IMR-90 (cell line): ENCODE results near the gene PROZ. TPM values are rescaled to one million over a fixed set of nuclear protein-coding genes. Genes with fewer than 3 reads are reported as not detected.

Experiments used
- ATAC-seq: fragments of 200-7000 bp; cut with Tn5 transposase; 2 replicates; pipeline ENCODE4 v1.9.1; 2020; ENCODE audit warnings: low read depth, mild to moderate bottlenecking, moderate library complexity
- BruUV-seq: library from RNA; stranded (reverse); fragments of 400-500 nt; replicated peaks from 2 replicates; lab custom pipeline; 2021; lab: Mats Ljungman, UMichigan
- CTCF ChIA-PET: fragments of 300-600 bp; formaldehyde crosslinking; extraction: SDS; loops from one replicate; lab custom pipeline; 2021; ENCODE audit warnings: antibody characterized with exemption; lab: Yijun Ruan, JAX
- POLR2A ChIA-PET: fragments of 300-600 bp; sonication (Branson Sonifier 250); formaldehyde crosslinking; loops from one replicate; lab custom pipeline; 2022; ENCODE audit warnings: antibody characterized with exemption; ENCODE audit not compliant: unreplicated experiment; lab: Charles Lee
- DNase-seq: peaks from one replicate; pipeline ENCODE4 v3.0.0; 2013
- H2AFZ ChIP-seq: replicated peaks from 2 replicates; pipeline ENCODE3; 2013; ENCODE audit warnings: low read length, mild to moderate bottlenecking; ENCODE audit not compliant: poor library complexity
- H2AK5ac ChIP-seq: 2 replicates; pipeline ENCODE4 v1.6.1; 2013; ENCODE audit warnings: low read depth, low read length, inconsistent platforms
- H2AK9ac ChIP-seq: replicated peaks from 2 replicates; pipeline ENCODE3; 2013; ENCODE audit warnings: mild to moderate bottlenecking, low read depth, low read length, moderate library complexity; ENCODE audit not compliant: poor library complexity
- H2BK120ac ChIP-seq: 2 replicates; pipeline ENCODE4 v1.6.1; 2013; ENCODE audit warnings: low read depth, low read length, inconsistent platforms
- H2BK15ac ChIP-seq: 3 replicates; pipeline ENCODE4 v1.6.1; 2013; ENCODE audit warnings: low read depth, low read length, inconsistent platforms
- H2BK20ac ChIP-seq: 2 replicates; pipeline ENCODE4 v1.6.1; 2013; ENCODE audit warnings: low read depth, mild to moderate bottlenecking, inconsistent platforms, low read length, moderate library complexity
- H2BK5ac ChIP-seq: 2 replicates; pipeline ENCODE4 v1.6.1; 2013; ENCODE audit warnings: mild to moderate bottlenecking, low read depth, low read length, inconsistent platforms; ENCODE audit not compliant: poor library complexity, severe bottlenecking
- H3K14ac ChIP-seq: replicated peaks from 2 replicates; pipeline ENCODE4 v1.6.1; 2013; ENCODE audit warnings: low read depth, low read length, inconsistent platforms
- H3K18ac ChIP-seq: 2 replicates; pipeline ENCODE4 v1.6.1; 2013; ENCODE audit warnings: low read depth, low read length, control low read depth
- H3K23ac ChIP-seq: 2 replicates; pipeline ENCODE4 v1.6.1; 2013; ENCODE audit warnings: low read depth, low read length, inconsistent platforms
- H3K27ac ChIP-seq: 2 replicates; pipeline ENCODE4 v1.5.1; 2013; ENCODE audit warnings: mild to moderate bottlenecking, control low read depth, low read length; ENCODE audit not compliant: insufficient read depth
- H3K27me3 ChIP-seq: 2 replicates; pipeline ENCODE4 v1.6.1; 2013; ENCODE audit warnings: low read length; ENCODE audit not compliant: control insufficient read depth, insufficient read depth
- H3K36me3 ChIP-seq: 2 replicates; pipeline ENCODE4 v1.6.1; 2013; ENCODE audit warnings: low read length, mixed read lengths; ENCODE audit not compliant: control insufficient read depth, insufficient read depth
- H3K4ac ChIP-seq: 2 replicates; pipeline ENCODE4 v1.6.1; 2013; ENCODE audit warnings: low read depth, low read length, inconsistent platforms
- H3K4me1 ChIP-seq: 2 replicates; pipeline ENCODE4 v1.6.1; 2013; ENCODE audit warnings: low read length, mixed read lengths; ENCODE audit not compliant: control insufficient read depth, insufficient read depth
- H3K4me2 ChIP-seq: 2 replicates; pipeline ENCODE4 v1.6.1; 2013; ENCODE audit warnings: low read depth, mild to moderate bottlenecking, control low read depth, low read length, moderate library complexity
- H3K4me3 ChIP-seq: 2 replicates; pipeline ENCODE4 v1.5.1; 2013; ENCODE audit warnings: low read depth, mild to moderate bottlenecking, control low read depth, low read length, moderate library complexity; ENCODE audit not compliant: insufficient read depth
- H3K56ac ChIP-seq: 2 replicates; pipeline ENCODE4 v1.6.1; 2013; ENCODE audit warnings: low read length, inconsistent platforms; ENCODE audit not compliant: insufficient read depth; ENCODE audit errors: extremely low read depth
- H3K79me1 ChIP-seq, 2 experiments: 2 replicates each; pipeline ENCODE4 v1.6.1; 2013; ENCODE audit warnings: low read length in 2 of 2, inconsistent platforms in 1 of 2, low read depth in 1 of 2
- H3K9ac ChIP-seq: 2 replicates; pipeline ENCODE4 v1.6.1; 2013; ENCODE audit warnings: low read depth, low read length, control low read depth
- H3K9me1 ChIP-seq: 2 replicates; pipeline ENCODE4 v1.6.1; 2013; ENCODE audit warnings: low read length, inconsistent platforms; ENCODE audit not compliant: insufficient read depth
- H3K9me3 ChIP-seq: 2 replicates; pipeline ENCODE4 v1.6.1; 2013; ENCODE audit warnings: low read length; ENCODE audit not compliant: control insufficient read depth, insufficient read depth
- H4K20me1 ChIP-seq: 2 replicates; pipeline ENCODE4 v1.6.1; 2013; ENCODE audit warnings: low read length, inconsistent platforms; ENCODE audit not compliant: insufficient read depth
- H4K5ac ChIP-seq: 2 replicates; pipeline ENCODE4 v1.6.1; 2013; ENCODE audit warnings: mild to moderate bottlenecking, low read depth, low read length, control low read depth
- H4K8ac ChIP-seq, 2 experiments: 2 replicates each; pipeline ENCODE4 v1.6.1; 2013; ENCODE audit warnings: low read depth in 2 of 2, low read length in 2 of 2, control low read depth in 1 of 2, inconsistent platforms in 1 of 2
- H4K91ac ChIP-seq: 2 replicates; pipeline ENCODE4 v1.6.1; 2013; ENCODE audit warnings: low read depth, low read length, inconsistent platforms; ENCODE audit not compliant: insufficient read depth
- BHLHE40 ChIP-seq: fragments of 150-350 bp; IDR thresholded peaks from 2 replicates; pipeline ENCODE4 v1.6.1; 2016; ENCODE audit warnings: mild to moderate bottlenecking, low read depth, low read length
- CEBPB ChIP-seq: IDR thresholded peaks from 2 replicates; pipeline ENCODE4 v1.6.1; 2012; ENCODE audit warnings: low read depth, low read length, improper control_type of control experiment
- CHD1 ChIP-seq: IDR thresholded peaks from 2 replicates; pipeline ENCODE4 v1.6.1; 2012; ENCODE audit warnings: low read depth, low read length, improper control_type of control experiment
- CTCF ChIP-seq: conservative IDR thresholded peaks from 2 replicates; pipeline ENCODE4 v1.5.1; 2012; ENCODE audit warnings: mild to moderate bottlenecking, low read depth, low read length, improper control_type of control experiment
- ELK1 ChIP-seq: fragments of 150-350 bp; IDR thresholded peaks from 2 replicates; pipeline ENCODE4 v1.6.1; 2016; ENCODE audit warnings: low read depth, mild to moderate bottlenecking, low read length, moderate library complexity, borderline replicate concordance
- FOS ChIP-seq: fragments of 150-350 bp; IDR thresholded peaks from 2 replicates; pipeline ENCODE4 v1.6.1; 2016; ENCODE audit warnings: low read depth, low read length
- MAFK ChIP-seq: IDR thresholded peaks from 2 replicates; pipeline ENCODE4 v1.6.1; 2012; ENCODE audit warnings: low read depth, low read length, improper control_type of control experiment
- MAZ ChIP-seq: IDR thresholded peaks from 2 replicates; pipeline ENCODE4 v1.6.1; 2012; ENCODE audit warnings: low read depth, mild to moderate bottlenecking, low read length, improper control_type of control experiment, moderate library complexity, borderline replicate concordance
- MXI1 ChIP-seq: IDR thresholded peaks from 2 replicates; pipeline ENCODE4 v1.6.1; 2012; ENCODE audit warnings: low read depth, mild to moderate bottlenecking, low read length, moderate library complexity, borderline replicate concordance
- POLR2A ChIP-seq: IDR thresholded peaks from 2 replicates; pipeline ENCODE4 v1.6.1; 2012; ENCODE audit warnings: mild to moderate bottlenecking, low read depth, low read length
- RAD21 ChIP-seq: IDR thresholded peaks from 2 replicates; pipeline ENCODE4 v1.6.1; 2012; ENCODE audit warnings: low read length, improper control_type of control experiment
- RCOR1 ChIP-seq: IDR thresholded peaks from 2 replicates; pipeline ENCODE4 v1.6.1; 2012; ENCODE audit warnings: mild to moderate bottlenecking, low read length, improper control_type of control experiment; ENCODE audit not compliant: insufficient replicate concordance
- RFX5 ChIP-seq: IDR thresholded peaks from 2 replicates; pipeline ENCODE4 v1.8.0; 2012; ENCODE audit warnings: low read depth, mild to moderate bottlenecking, low read length, moderate library complexity
- SMC3 ChIP-seq: fragments of 150-350 bp; IDR thresholded peaks from 2 replicates; pipeline ENCODE4 v1.6.1; 2016; ENCODE audit warnings: low read depth, mild to moderate bottlenecking, antibody characterized with exemption, low read length, moderate library complexity
- USF2 ChIP-seq: fragments of 150-350 bp; IDR thresholded peaks from 2 replicates; pipeline ENCODE4 v1.6.1; 2017; ENCODE audit warnings: mild to moderate bottlenecking, antibody characterized with exemption, low read length, low read depth
- WGBS, 2 experiments: methylation state at CpG; one replicate each; pipeline versions ENCODE4 v1.1.5 to v1.1.7; 2013; ENCODE audit warnings: missing lambda C conversion rate in 2 of 2; ENCODE audit not compliant: insufficient read length in 1 of 2; ENCODE audit errors: extremely low coverage in 2 of 2; 5-methylcytosine and 5-hydroxymethylcytosine counted together
- dilution Hi-C: fragments of 300-500 bp; cut with HindIII; formaldehyde crosslinking; loops from one replicate; pipeline ENCODE4 v1.14.3; 2018; ENCODE audit warnings: low sequenced_read_pairs; ENCODE audit not compliant: unreplicated experiment
- in situ Hi-C: fragments of 300-500 bp; cut with MboI; formaldehyde crosslinking; loops from 3 replicates; pipeline ENCODE4 v1.14.3; 2019; ENCODE audit warnings: low sequenced_read_pairs, inconsistent platforms, mixed read lengths
- intact Hi-C: fragments of 100-400 bp; cut with micrococcal nuclease; formaldehyde crosslinking; loops from 2 replicates; pipeline ENCODE4 v1.10.0; 2022
- polyA plus RNA-seq, 3 experiments: library from polyadenylated mRNA; depleted of rRNA; stranded (reverse); fragments of >200 nt; gene quantifications; 2 replicates each; pipeline ENCODE4 v1.2.3, GENCODE V29; 2012; ENCODE audit warnings: low replicate concordance in 1 of 3
- total RNA-seq: library from RNA; depleted of rRNA; stranded (reverse); fragments of >200 nt; gene quantifications from 2 replicates; pipeline ENCODE4 v1.2.3, GENCODE V29; 2012

PROZ gene
- total and polyA plus RNA-seq, 2 of the 4 experiments (the other 2 are of a cell fraction), result not detected

GRCh38 chr13:113183450-113184129, 25.1 kb downstream of the PROZ start:
- H4K20me1 ChIP-seq, result no peaks in the 10 kb centered on the region
- peaks cover 36 to 72% of the 10 kb centered on the region in 2 experiments for H3K79me1 ChIP-seq
- TF ChIP-seq RAD21, result no peak
- TF ChIP-seq USF2, result no peak
- TF ChIP-seq BHLHE40, result no peak
- TF ChIP-seq CHD1, result no peak
- TF ChIP-seq CTCF, result no peak
- TF ChIP-seq SMC3, result no peak
- no peak for TF ChIP-seq RFX5
- no peak for TF ChIP-seq MAZ
- TF ChIP-seq CEBPB, result no peak
- no peak for TF ChIP-seq MXI1
- no peak for TF ChIP-seq MAFK
- no peak for TF ChIP-seq POLR2A
- TF ChIP-seq FOS, result no peak
- no peak for TF ChIP-seq ELK1
- TF ChIP-seq RCOR1, result no peak

More at GRCh38 chr13:113183450-113184129, 25.1 kb downstream of the PROZ start:
- peak overlapping the region; percentile 14 for H2BK5ac ChIP-seq
- dilution Hi-C loops, result no loop called here
- H3K4me1 ChIP-seq, result peaks cover 32% of the 10 kb centered on the region
- no peak overlapping the region for H2AFZ ChIP-seq
- H3K9me3 ChIP-seq, result peaks cover 5% of the 10 kb centered on the region; the same call in 1 of the 2 replicates
- in situ Hi-C loops, result no loop called here
- no peak overlapping the region for H3K9ac ChIP-seq
- H3K36me3 ChIP-seq, result peaks cover 53% of the 10 kb centered on the region
- no peak overlapping the region for H2AK9ac ChIP-seq
- H2BK15ac ChIP-seq, result no peak overlapping the region
- no peak for ATAC-seq
- peak overlapping the region in 1 of 2 experiments; percentile 0; a peak in 1 of 4 replicates for H4K8ac ChIP-seq
- no peak for DNase-seq
- peaks cover 21% of the 10 kb centered on the region for H3K9me1 ChIP-seq
- no peak overlapping the region; the same call in 1 of the 2 replicates for H3K56ac ChIP-seq
- 93% methylated on average over 10 of the region's 14 CpGs; no CpG with 5 or more reads in 1 of the 2 experiments for WGBS, 2 experiments
- H3K14ac ChIP-seq, result no peak overlapping the region
- peak overlapping the region; percentile 13 for H3K4ac ChIP-seq
- no peak overlapping the region for H3K18ac ChIP-seq
- no peak overlapping the region for H2BK20ac ChIP-seq
- H3K23ac ChIP-seq, result no peak overlapping the region
- no peaks in the 10 kb centered on the region for H3K27me3 ChIP-seq
- no peak overlapping the region for H4K91ac ChIP-seq
- H3K27ac ChIP-seq, result no peak overlapping the region
- ChIA-PET CTCF (interaction anchor here (1.2 kb wide), 1 partner anchor 20 kb away, joined by 3 read pairs; no protein-coding TSS in a partner anchor), POLR2A (no interaction called here)
- no peak overlapping the region for H3K4me2 ChIP-seq
- peak overlapping the region; percentile 31 for H2BK120ac ChIP-seq
- peak overlapping the region; percentile 25 for H2AK5ac ChIP-seq
- no peak overlapping the region for H3K4me3 ChIP-seq
- 0 out of 2 replicates have a peak overlapping the region, but pooled peaks have one; percentile 15 for H4K5ac ChIP-seq
- intact Hi-C loops, result no loop called here
- no TSS peak for BruUV-seq
